ENCODE data around the gene C1GALT1C1L.

DNA sequence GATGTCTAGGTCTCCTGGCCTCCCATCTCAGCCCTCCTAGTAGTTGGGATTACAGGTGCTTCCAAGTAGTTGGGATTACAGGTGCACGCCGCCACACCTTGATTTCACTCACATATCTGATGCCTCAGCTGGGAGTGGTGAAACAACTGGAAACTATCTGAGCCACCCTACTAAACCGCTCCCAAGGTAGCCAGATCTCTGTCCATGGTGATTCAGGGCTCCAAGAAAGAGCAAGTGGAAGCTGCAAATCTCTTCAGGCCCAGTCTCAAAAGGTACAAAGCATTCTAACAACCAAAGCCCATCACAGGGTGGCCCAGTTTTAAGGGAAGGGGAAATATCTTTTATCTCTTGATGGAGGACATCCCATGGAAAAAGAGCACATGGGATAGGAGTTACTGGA, 19.0 kb downstream of the C1GALT1C1L start:
- TF ChIP-seq TAF1 (IDR thresholded peaks at IDR 0.05; ENCODE audit: borderline replicate concordance, insufficient read depth, low read length) (no peak), POLR2AphosphoS5 (IDR thresholded peaks at IDR 0.05; ENCODE audit: low read depth, low read length) (no peak), SIN3A (IDR thresholded peaks at IDR 0.05; ENCODE audit: borderline replicate concordance, insufficient read depth, low read length) (no peak)
- TF ChIP-seq, protein P1, sequence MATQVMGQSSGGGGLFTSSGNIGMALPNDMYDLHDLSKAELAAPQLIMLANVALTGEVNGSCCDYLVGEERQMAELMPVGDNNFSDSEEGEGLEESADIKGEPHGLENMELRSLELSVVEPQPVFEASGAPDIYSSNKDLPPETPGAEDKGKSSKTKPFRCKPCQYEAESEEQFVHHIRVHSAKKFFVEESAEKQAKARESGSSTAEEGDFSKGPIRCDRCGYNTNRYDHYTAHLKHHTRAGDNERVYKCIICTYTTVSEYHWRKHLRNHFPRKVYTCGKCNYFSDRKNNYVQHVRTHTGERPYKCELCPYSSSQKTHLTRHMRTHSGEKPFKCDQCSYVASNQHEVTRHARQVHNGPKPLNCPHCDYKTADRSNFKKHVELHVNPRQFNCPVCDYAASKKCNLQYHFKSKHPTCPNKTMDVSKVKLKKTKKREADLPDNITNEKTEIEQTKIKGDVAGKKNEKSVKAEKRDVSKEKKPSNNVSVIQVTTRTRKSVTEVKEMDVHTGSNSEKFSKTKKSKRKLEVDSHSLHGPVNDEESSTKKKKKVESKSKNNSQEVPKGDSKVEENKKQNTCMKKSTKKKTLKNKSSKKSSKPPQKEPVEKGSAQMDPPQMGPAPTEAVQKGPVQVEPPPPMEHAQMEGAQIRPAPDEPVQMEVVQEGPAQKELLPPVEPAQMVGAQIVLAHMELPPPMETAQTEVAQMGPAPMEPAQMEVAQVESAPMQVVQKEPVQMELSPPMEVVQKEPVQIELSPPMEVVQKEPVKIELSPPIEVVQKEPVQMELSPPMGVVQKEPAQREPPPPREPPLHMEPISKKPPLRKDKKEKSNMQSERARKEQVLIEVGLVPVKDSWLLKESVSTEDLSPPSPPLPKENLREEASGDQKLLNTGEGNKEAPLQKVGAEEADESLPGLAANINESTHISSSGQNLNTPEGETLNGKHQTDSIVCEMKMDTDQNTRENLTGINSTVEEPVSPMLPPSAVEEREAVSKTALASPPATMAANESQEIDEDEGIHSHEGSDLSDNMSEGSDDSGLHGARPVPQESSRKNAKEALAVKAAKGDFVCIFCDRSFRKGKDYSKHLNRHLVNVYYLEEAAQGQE (IDR thresholded peaks at IDR 0.05; ENCODE audit: insufficient read depth in 1 of 2, low read depth in 2 of 2, low read length in 2 of 2), result peak in 1 of 2 experiments; percentile 76; a peak in 2 of 4 replicates

Data from PFSK-1 (cell line).